ENCODE results near the gene ATP6V0D1.

- TF ChIP-seq POLR2A (IDR thresholded peaks at IDR 0.05; ENCODE audit: low read length) (no peak), GATA1 (IDR thresholded peaks at IDR 0.05; ENCODE audit: low read depth, low read length) (no peak)
These were observed 28.1 kb upstream of the ATP6V0D1 start for GRCh38 chr16:67509016-67509415.

Measured in erythroblast (primary cell).